Neural cell (in vitro differentiated cells): Measurements from ENCODE around the gene TMEM208.

Source experiments
- CTCF ChIP-seq: fragments of 450-650 bp; IDR thresholded peaks from 2 replicates; pipeline ENCODE4 v1.5.1; 2014; ENCODE audit warnings: antibody characterized with exemption, mild to moderate bottlenecking, moderate library complexity; ENCODE audit not compliant: poor library complexity, severe bottlenecking
- EP300 ChIP-seq: fragments of 450-650 bp; conservative IDR thresholded peaks from 2 replicates; pipeline ENCODE4 v1.6.1; 2014; ENCODE audit warnings: antibody characterized with exemption, mild to moderate bottlenecking, moderate library complexity; ENCODE audit not compliant: poor library complexity, severe bottlenecking
- EZH2 ChIP-seq: fragments of 200-600, 300-800 bp; shearing (Covaris generic), sonication (generic); IDR thresholded peaks from 2 replicates; pipeline ENCODE4 v1.6.1; 2014; ENCODE audit warnings: antibody characterized with exemption, low read length, borderline replicate concordance, mild to moderate bottlenecking; ENCODE audit not compliant: insufficient read depth, poor library complexity, severe bottlenecking
- POLR2AphosphoS5 ChIP-seq: IDR thresholded peaks from 2 replicates; pipeline ENCODE4 v1.6.1; 2012
- SMC3 ChIP-seq: fragments of 450-650 bp; conservative IDR thresholded peaks from 2 replicates; pipeline ENCODE4 v1.6.1; 2014; ENCODE audit warnings: antibody characterized with exemption, mild to moderate bottlenecking, moderate library complexity; ENCODE audit not compliant: poor library complexity
- TAF1 ChIP-seq: IDR thresholded peaks from 2 replicates; pipeline ENCODE4 v1.6.1; 2012; ENCODE audit warnings: low read depth
- TF ChIP-seq, protein P1 (sequence below): IDR thresholded peaks from 2 replicates; pipeline ENCODE4 v1.6.1; 2012; ENCODE audit warnings: borderline replicate concordance

DNA sequence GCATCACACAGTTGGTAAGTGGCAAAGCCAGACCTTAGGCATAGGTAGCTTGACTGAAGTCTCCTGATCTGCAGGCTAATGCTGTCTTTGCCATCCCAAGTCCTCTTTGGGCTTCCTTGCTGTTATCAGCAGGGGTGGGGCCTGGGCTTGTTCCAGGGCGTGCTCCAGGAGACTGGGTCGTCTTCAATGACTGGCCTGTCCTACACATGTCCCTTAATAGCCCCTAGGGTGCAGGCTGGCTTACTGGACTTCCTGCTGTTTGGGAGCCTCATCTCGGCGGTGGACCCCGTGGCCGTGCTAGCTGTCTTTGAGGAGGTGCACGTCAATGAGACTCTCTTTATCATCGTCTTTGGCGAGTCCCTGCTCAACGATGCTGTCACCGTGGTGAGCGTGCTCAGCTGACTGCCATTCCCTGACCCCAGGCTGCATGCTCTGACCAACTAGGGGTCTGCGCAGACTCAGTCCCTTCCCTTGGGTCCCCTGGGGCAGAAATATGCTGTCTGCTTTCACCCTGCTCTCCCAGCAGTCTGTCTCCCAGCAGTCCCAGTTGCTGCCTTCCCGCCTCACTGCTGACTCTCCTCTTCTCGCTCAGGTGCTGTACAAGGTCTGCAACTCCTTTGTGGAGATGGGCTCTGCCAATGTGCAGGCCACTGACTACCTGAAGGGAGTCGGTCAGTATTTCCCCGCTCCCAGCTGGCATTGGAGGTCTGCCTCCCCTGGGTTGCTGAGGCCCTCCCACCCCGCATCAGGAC is 28.0 kb downstream of the TMEM208 start:
- TF ChIP-seq CTCF (no peak), TAF1 (no peak), SMC3 (no peak), EP300 (no peak), POLR2AphosphoS5 (no peak), EZH2 (no peak)
- TF ChIP-seq, protein P1, sequence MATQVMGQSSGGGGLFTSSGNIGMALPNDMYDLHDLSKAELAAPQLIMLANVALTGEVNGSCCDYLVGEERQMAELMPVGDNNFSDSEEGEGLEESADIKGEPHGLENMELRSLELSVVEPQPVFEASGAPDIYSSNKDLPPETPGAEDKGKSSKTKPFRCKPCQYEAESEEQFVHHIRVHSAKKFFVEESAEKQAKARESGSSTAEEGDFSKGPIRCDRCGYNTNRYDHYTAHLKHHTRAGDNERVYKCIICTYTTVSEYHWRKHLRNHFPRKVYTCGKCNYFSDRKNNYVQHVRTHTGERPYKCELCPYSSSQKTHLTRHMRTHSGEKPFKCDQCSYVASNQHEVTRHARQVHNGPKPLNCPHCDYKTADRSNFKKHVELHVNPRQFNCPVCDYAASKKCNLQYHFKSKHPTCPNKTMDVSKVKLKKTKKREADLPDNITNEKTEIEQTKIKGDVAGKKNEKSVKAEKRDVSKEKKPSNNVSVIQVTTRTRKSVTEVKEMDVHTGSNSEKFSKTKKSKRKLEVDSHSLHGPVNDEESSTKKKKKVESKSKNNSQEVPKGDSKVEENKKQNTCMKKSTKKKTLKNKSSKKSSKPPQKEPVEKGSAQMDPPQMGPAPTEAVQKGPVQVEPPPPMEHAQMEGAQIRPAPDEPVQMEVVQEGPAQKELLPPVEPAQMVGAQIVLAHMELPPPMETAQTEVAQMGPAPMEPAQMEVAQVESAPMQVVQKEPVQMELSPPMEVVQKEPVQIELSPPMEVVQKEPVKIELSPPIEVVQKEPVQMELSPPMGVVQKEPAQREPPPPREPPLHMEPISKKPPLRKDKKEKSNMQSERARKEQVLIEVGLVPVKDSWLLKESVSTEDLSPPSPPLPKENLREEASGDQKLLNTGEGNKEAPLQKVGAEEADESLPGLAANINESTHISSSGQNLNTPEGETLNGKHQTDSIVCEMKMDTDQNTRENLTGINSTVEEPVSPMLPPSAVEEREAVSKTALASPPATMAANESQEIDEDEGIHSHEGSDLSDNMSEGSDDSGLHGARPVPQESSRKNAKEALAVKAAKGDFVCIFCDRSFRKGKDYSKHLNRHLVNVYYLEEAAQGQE = no peak
